GM21515 (cell line): ENCODE data around the gene HDAC9.

ENCODE experiments used
- ATAC-seq: cut with Tn5 transposase; IDR thresholded peaks from one replicate; pipeline ENCODE4 v1.9.1; 2021; ENCODE audit not compliant: unreplicated experiment

HDAC9 gene

GRCh38 chr7:18828260-18828993 lies 332.9 kb downstream of the HDAC9 start:
- no peak for ATAC-seq

- ATAC-seq, result no peak
These were observed 333.7 kb downstream of the HDAC9 start for GRCh38 chr7:18828994-18829857.

DNA sequence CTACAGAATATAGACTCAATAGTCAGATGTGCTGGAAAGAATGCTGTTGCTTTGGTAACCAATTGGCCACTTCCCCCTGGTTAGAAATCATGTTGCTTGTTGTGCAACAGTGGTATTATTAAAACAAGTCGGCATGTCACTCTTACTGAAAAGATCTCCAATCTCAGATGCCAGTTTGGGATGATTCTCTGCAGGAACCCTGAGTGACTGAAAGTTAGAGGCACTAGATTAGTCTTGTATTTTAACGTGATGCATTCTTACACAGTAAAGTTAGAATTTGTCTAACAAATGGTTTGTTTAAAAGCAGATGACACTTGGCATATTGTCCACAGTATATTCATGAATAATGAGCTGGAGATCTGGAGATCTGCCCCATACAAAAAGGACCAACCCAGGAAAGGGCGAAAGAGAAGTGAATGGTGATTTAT lies 334.3 kb downstream of the HDAC9 start:
- no peak for ATAC-seq

GRCh38 chr7:18831419-18831818 lies 335.9 kb downstream of the HDAC9 start:
- ATAC-seq, result no peak

- ATAC-seq, result no peak
These were observed 336.4 kb downstream of the HDAC9 start for GRCh38 chr7:18831943-18832342.

DNA sequence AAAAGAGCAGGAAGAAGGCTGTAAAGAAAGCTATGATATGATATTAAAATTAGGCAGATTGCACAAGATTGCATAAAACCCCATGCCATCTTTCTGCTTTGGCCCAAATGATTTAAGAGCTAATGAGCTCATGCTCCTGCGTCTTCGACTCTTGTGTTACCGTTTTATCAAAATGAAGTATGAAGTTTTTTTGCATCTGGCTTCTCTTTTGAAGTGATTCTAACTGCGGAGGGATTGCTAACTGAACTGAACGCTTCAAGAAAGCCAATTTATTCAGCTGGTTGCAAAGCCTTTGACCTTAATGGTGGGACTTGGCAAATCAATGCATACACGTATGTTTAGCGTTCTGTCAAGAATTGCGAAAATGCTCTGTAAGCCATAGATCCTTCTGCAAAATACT lies 339.0 kb downstream of the HDAC9 start:
- no peak for ATAC-seq

DNA sequence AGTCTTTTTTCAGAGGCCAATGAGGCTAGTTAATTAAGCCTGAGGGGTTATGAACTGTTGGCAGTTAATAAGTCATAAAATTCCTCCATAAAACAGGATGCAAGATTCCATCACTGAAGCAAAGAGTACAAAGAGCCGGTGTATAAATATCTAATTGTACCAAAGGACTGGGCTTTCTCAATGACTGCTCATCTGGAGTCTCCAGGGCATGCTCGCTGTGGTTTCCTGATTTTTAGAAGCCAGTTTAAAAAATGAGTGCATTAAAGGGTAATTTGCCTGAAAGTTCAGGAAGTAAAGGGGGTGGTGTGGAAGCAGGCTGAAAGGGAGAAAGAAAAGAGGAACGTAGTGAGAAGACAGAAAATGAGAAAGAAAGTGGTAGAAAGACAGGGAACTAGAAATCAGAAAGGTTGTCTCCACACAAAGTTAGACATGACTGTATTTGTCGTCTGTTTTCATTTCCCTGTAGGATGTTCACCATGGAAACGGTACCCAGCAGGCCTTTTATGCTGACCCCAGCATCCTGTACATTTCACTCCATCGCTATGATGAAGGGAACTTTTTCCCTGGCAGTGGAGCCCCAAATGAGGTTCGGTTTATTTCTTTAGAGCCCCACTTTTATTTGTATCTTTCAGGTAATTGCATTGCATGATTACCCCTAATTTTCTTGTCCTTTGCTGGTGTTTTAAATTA lies 339.6 kb downstream of the HDAC9 start:
- ATAC-seq, result no peak

DNA sequence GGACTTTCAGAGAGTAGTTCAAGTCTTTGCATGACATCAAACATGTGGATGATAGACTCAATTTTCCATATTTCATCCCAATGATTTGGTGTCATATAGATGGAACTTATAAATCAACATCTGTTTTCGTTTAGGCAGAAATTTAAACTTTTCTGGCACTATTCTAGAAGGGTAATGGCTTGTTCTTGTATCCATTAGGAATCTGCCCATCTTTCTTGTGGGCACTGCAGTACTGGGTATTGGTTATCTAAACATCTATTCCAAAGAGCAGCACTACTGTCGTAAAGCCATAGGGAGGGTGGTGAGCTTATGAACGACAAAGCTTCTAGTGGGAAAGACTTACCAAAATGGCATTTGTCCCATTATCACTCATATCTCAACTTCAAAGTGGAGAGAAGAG lies 348.4 kb downstream of the HDAC9 start:
- ATAC-seq, result no peak

GRCh38 chr7:18844735-18845134 lies 349.2 kb downstream of the HDAC9 start:
- no peak for ATAC-seq

DNA sequence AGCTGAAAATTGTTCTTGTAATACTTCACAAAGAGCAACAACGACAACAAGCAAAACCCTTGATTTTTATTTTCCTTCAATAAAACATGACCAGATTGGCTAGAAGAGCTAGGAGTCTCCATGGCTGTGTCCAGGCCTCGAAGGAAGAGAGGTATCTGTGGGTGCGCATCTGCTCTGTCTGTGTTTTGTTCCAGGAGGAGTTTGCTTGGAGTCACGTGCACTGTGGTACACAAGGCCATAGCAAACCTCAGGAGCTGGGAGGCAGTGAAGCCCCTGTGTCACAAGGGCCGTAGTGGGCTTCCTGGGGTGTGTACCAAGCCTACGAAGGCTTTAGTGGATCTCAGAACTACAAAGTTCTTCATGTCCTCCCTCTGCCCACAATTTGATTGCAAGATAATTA lies 350.2 kb downstream of the HDAC9 start:
- no peak for ATAC-seq

DNA sequence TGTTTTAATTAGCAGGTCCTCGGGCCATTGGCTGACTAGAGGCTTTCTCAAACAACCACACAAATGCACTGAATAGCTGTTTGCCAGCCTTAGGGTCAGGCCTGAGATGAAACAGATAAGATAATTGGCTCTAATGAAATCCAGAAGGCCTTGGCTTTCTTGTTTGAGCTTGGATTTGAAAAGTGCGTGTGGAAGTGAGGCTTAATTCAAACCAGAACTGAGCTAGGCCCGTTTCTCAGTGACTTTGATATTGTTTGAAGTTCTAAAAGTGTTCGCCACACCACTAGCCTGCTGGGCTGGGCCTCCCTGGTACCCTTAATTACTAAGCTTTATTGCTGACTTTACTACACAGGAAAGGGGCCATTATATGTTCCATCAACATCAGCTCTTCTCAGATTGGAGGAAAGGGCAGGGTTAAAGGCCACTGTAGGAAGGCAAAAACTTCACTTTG lies 351.2 kb downstream of the HDAC9 start:
- ATAC-seq, result no peak

DNA sequence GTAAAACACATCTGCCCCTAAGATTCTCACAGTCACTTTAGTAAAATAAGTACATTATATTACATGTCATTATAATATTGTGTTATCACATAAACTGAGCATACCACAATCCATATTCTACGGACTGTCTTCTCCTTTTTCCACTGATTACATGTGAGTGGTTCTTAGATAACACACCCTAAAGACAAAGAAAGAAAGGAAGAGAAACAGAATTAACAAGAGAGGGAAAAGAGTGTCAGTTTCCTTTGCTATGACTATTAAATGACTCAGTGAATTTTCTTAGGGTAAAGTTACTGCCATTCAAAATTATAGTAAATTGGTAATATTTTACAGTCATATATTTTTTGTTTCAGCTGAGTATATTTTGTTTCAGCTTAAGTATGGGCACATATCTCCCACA lies 353.6 kb downstream of the HDAC9 start:
- no peak for ATAC-seq

GRCh38 chr7:18855796-18856195 lies 360.2 kb downstream of the HDAC9 start:
- no peak for ATAC-seq

- no peak for ATAC-seq
These were observed 362.7 kb downstream of the HDAC9 start for GRCh38 chr7:18858232-18858631.

DNA sequence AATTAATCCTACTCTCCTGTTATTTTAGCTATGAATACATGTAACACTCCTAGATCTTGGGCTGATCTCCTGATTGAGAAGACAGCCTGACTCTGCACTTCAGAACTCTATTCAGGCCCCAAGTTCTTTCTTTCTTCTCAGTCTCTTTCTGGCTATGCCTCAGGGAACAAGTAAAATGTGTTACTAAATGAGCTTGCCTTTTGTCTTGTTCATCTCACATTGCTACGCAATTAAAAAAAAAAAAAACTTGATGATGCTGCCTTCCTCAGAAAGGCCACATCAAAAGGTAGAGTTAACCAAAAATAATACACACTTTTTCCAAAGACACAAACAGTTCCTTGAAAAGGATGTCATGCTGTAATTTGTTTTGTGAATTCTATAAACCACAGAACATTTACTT lies 363.8 kb downstream of the HDAC9 start:
- ATAC-seq, result no peak

- no peak for ATAC-seq
These were observed 364.7 kb downstream of the HDAC9 start for GRCh38 chr7:18860221-18860620.

DNA sequence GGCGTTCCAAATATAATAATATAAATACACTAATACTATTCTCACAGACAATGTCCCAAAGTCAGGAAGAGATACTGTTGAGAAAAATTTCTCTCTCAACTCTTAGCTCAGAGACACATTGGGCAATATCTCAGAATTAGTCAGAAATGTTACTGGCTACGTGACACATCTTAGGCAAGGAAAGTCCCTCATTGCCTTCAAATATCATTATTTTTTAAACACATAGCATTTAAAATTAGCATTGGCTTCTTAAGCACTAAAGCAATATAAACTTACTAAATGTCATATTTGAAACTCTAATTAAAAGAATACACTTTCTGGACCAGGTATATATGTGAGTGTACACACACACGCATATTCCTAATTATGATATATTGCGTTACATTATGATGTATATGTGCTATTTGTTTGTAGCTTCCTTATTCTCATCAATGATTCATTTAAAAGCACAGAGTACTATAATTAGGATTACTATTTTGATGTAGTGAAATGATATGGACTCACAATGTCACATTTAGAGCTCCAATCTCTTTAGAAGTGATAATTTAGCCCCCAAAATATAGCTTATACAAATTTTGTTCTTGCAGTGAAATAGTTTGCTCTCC lies 366.1 kb downstream of the HDAC9 start:
- peak; percentile 59 for ATAC-seq

DNA sequence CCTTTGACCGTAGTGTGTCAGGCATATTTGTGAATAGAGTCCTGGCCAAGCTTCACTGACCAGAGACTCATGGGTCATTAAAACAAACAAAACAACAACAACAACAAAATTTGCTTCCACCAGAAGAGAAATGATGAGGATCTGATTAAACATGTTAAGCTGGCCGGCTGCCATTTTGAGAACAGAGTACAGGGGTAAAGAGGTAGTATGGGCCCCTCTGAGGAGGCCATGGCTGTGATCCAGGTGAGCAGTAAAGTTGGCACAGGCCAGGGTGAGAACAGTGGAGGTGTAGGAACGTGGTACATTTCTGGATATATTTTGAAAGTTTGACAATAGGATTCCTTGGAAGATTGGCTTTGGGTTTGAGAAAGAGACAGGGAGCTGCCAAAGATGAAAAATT lies 369.4 kb downstream of the HDAC9 start:
- ATAC-seq, result no peak

DNA sequence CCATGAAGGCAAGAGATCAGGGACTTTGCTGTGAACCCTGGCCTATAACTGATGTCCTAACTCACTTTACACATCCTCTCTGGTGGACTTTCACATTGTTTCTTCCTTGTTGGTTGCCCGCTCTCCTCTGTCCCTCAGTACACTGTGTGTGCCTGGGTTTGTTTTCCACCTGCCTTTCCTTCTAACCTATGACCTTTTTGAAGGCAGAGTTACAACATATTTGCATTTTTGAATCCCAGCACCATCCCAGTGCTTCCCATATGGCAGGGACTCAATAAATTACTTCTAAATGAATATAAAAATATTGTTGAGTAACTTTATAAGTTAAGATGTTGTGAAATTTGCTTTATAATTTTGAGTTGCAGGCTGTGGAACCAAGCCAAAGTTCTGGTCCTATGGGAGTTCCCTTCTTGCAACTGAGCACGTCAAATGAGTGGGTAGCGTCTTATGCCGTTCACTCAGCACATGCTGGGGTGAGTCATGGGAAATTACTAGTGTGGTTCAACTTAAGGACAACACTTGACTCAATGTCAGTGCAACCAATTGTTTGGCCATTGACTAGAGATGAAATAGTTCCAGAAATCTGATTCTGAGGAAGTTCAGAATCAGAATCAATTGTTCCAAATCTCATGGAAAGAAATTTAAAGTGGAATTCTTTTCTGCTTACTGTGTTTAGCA lies 370.9 kb downstream of the HDAC9 start:
- ATAC-seq, result peak; percentile 77

DNA sequence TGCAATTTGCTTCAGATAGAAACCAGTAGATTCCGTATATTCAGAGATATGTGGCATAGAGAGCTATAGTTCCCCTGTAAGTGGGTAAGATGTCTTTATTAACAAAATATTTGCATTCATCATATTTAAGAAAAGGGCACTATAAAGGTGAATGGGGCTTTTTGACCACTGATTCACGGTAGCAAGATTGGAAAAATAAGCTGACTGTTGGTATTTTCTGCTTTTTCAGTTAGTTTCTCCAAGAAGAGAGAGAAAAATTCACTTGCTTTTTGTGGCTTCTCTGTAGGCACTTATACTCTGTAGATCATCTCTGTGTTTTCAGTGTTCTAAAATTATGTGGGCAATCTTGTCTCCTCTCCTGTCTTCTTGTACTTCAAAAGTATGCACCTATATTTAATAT lies 376.8 kb downstream of the HDAC9 start:
- ATAC-seq, result no peak
